BLaER1 (cell line): ENCODE measurements around the gene GTF3C4.
"Not testable (repeated sequence)": the region's sequence is repeated elsewhere in the genome, so short reads cannot be mapped to it uniquely, and the experiment has no call there.

ENCODE experiments used
- H3K27ac ChIP-seq: shearing (Covaris generic); formaldehyde crosslinking; 2 replicates; pipeline ENCODE4 v1.8.1; 2022
- H3K27me3 ChIP-seq: shearing (Covaris generic); formaldehyde crosslinking; 2 replicates; pipeline ENCODE4 v1.8.1; 2022
- H3K36me3 ChIP-seq: shearing (Covaris generic); formaldehyde crosslinking; 2 replicates; pipeline ENCODE4 v1.8.1; 2022
- H3K4me1 ChIP-seq: shearing (Covaris generic); formaldehyde crosslinking; 2 replicates; pipeline ENCODE4 v1.8.1; 2022
- H3K4me2 ChIP-seq: shearing (Covaris generic); formaldehyde crosslinking; 2 replicates; pipeline ENCODE4 v1.8.1; 2022
- H3K4me3 ChIP-seq: shearing (Covaris generic); formaldehyde crosslinking; 2 replicates; pipeline ENCODE4 v1.8.1; 2022
- H3K9ac ChIP-seq: shearing (Covaris generic); formaldehyde crosslinking; 2 replicates; pipeline ENCODE4 v1.8.1; 2022
- H3K9me3 ChIP-seq: shearing (Covaris generic); formaldehyde crosslinking; 2 replicates; pipeline ENCODE4 v1.8.1; 2022
- H4K20me1 ChIP-seq: shearing (Covaris generic); formaldehyde crosslinking; 2 replicates; pipeline ENCODE4 v1.8.1; 2022
- Cebpa-rat ChIP-seq: shearing (Covaris generic); IDR thresholded peaks from 2 replicates; pipeline ENCODE4 v1.8.1; 2022

GTF3C4 gene

DNA sequence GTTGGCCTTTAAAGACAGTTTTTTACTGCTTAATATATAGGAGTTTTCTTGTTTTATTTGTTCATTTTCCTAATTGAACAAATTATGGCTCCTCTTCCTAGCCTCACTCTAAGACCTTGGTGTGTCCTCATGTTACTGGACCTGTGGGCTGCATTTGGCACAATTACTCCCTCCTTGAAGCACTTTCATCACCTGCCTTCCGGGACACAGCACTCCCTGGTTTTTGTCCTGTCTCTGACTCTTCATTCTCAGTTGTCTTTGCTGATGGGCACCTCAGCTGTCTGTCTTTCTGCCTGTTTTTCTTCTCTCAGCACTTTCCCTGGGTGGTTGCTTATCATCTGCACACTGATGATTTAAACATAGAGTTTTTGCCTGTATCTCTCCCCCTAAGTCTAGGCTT is 13.6 kb downstream of the GTF3C4 start:
- peaks cover 98% of the 10 kb centered on the region for H3K36me3 ChIP-seq
- H3K27ac ChIP-seq = no peak overlapping the region
- TF ChIP-seq Cebpa-rat = no peak
- H4K20me1 ChIP-seq = peaks cover 91% of the 10 kb centered on the region
- no peaks in the 10 kb centered on the region for H3K9me3 ChIP-seq
- no peaks in the 10 kb centered on the region for H3K27me3 ChIP-seq
- no peaks in the 10 kb centered on the region for H3K4me1 ChIP-seq
- no peak overlapping the region for H3K9ac ChIP-seq
- no peak overlapping the region for H3K4me2 ChIP-seq
- H3K4me3 ChIP-seq = no peak overlapping the region

DNA sequence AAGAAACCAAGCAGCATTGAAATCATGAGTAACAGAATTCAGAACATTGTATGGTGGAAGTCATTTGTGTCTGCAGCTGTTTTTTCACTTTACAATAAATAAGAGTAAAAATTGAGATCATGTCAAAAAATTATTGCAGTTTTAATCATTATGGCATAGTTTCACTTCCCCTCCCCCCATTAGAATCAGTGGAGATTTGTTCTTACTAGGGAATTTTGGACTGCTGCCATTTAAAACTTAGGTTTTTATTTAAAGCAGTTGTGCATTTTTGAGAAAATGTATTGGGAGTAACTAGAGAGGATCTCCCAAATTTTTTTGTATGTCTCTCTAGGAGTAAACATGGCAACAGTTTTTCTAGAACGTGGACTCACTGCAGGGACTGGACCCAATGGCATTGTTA is 20.4 kb downstream of the GTF3C4 start:
- Histone ChIP-seq H3K9ac (no peak overlapping the region), H3K4me3 (no peak overlapping the region), H3K36me3 (peaks cover 75% of the 10 kb centered on the region), H3K27me3 (no peaks in the 10 kb centered on the region), H3K4me2 (no peak overlapping the region), H4K20me1 (peaks cover 28% of the 10 kb centered on the region), H3K9me3 (peaks cover 11% of the 10 kb centered on the region; the same call in 1 of the 2 replicates), H3K4me1 (no peaks in the 10 kb centered on the region), H3K27ac (no peak overlapping the region)
- TF ChIP-seq Cebpa-rat = no peak

DNA sequence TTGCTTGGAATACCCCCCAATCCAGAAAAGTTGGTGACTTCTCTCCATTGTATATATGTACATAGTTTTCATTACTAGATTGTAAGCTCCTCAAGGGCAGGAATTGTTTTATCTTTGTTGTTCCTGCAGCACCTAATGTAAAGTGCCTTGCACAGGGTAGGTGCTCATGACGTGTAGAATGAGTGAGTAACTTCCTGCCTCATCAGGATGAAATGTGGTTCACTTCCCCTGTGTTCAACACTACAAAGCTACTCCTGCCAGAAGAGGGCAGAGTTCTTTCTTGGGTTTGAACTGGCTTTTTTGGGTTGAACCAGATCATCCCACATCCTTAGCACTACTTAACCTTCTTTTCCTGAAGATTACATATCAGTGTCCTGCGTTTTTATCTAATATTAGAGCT is 23.9 kb downstream of the GTF3C4 start:
- Histone ChIP-seq H3K4me2 (no peak overlapping the region), H3K9me3 (peaks cover 46% of the 10 kb centered on the region), H3K27ac (no peak overlapping the region), H3K36me3 (peaks cover 41% of the 10 kb centered on the region), H3K4me1 (no peaks in the 10 kb centered on the region), H3K9ac (no peak overlapping the region), H3K4me3 (no peak overlapping the region), H4K20me1 (0 out of 2 replicates have a peak, but pooled peaks cover 5% of the 10 kb centered on the region), H3K27me3 (no peaks in the 10 kb centered on the region)
- TF ChIP-seq Cebpa-rat = no peak

DNA sequence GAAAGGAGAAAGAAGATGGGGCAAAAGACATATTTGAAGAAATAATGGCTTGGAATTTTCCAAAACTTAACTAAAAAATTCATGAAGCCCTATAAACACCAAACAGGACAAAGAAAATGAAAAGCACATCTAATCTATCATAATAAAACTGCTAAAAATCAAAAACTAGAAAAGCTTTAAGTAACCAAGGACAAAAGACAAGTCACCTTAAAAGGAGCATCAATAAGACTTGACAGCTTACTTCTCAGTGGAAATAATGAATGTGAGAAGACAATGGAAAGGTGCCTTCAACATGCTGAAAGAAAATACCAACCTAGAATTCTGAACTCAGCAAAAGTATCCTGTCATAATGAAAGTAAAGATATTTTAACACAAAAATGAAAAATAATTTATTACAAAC is 27.0 kb downstream of the GTF3C4 start:
- no peaks in the 10 kb centered on the region for H3K4me1 ChIP-seq
- peaks cover 52% of the 10 kb centered on the region for H3K9me3 ChIP-seq
- TF ChIP-seq Cebpa-rat = no peak
- no peak overlapping the region for H3K9ac ChIP-seq
- no peak overlapping the region for H3K27ac ChIP-seq
- peaks cover 12% of the 10 kb centered on the region; the same call in 1 of the 2 replicates for H3K36me3 ChIP-seq
- H3K27me3 ChIP-seq = no peaks in the 10 kb centered on the region
- no peak overlapping the region for H3K4me2 ChIP-seq
- H3K4me3 ChIP-seq = no peak overlapping the region
- H4K20me1 ChIP-seq = no peaks in the 10 kb centered on the region

DNA sequence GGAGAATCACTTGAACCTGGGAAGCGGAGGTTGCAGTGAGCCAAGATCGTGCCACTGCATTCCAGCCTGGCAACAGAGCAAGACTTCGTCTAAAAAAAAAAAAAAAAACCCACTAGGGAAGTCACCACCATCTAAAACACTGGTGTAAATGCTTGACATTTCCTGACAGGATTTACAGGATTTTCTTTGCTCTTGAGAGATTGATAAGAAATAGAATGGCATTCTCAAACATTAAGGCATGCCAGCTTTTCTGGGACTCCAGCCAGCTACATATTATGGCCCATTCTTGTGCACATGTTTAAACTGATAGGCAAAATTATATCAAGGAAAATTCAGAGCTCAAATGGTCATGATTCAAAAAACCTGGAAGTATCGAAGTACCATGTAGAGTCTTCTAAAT is 28.7 kb downstream of the GTF3C4 start:
- H3K4me3 ChIP-seq = no peak overlapping the region
- H3K27me3 ChIP-seq = no peaks in the 10 kb centered on the region
- no peak for TF ChIP-seq Cebpa-rat
- H3K36me3 ChIP-seq = peaks cover 5% of the 10 kb centered on the region; the same call in 1 of the 2 replicates
- H3K27ac ChIP-seq = no peak overlapping the region
- peaks cover 68% of the 10 kb centered on the region for H3K9me3 ChIP-seq
- no peak overlapping the region for H3K4me2 ChIP-seq
- H3K9ac ChIP-seq = no peak overlapping the region
- no peaks in the 10 kb centered on the region for H3K4me1 ChIP-seq
- H4K20me1 ChIP-seq = no peaks in the 10 kb centered on the region

DNA sequence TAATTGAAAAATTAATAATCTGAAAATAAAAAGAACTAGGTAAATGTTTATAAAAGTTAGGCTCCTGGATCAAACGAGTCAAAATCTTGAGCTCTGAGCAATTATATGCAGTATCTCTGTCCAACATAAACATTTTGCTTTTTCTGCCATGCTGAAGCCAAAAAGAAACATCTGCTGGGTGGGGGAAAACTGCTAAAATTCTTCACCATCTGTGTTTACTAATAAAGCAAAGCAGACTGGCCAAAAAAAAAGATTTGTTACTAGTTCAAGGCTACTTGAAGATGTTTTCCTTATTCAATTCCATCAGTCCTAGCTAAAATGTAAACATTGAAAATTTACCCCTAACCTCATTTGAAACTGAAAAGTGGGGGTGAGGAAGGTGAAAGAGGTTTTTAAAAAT is 29.7 kb downstream of the GTF3C4 start:
- Histone ChIP-seq H3K4me3 (no peak overlapping the region), H4K20me1 (no peaks in the 10 kb centered on the region), H3K9ac (no peak overlapping the region), H3K4me1 (no peaks in the 10 kb centered on the region), H3K27ac (no peak overlapping the region), H3K9me3 (peaks cover 63% of the 10 kb centered on the region), H3K36me3 (no peaks in the 10 kb centered on the region; the same call in 1 of the 2 replicates), H3K4me2 (no peak overlapping the region), H3K27me3 (no peaks in the 10 kb centered on the region)
- TF ChIP-seq Cebpa-rat = no peak

DNA sequence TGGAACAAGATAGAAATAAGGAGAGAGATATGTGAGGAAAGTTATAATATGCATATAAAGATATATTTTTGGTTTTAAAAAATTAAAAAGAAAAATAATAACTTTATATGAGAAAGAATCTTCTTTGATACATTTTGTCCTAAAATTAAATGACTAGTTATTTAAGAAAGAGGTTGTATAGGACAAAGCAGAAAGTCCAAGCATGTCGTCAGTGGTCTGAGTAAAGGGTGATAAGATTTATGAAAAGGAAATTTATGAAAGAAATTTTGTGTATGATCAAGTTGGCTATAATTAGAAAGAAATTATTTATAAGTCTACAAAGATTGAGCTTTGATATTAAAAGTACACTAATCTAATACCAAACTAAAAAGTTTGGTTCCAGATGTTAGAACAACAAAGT is 32.0 kb downstream of the GTF3C4 start:
- H3K4me2 ChIP-seq = no peak overlapping the region
- no peaks in the 10 kb centered on the region for H3K27me3 ChIP-seq
- H3K9ac ChIP-seq = no peak overlapping the region
- peaks cover 41% of the 10 kb centered on the region for H3K9me3 ChIP-seq
- no peak for TF ChIP-seq Cebpa-rat
- no peaks in the 10 kb centered on the region for H4K20me1 ChIP-seq
- no peak overlapping the region for H3K4me3 ChIP-seq
- no peaks in the 10 kb centered on the region for H3K4me1 ChIP-seq
- H3K27ac ChIP-seq = no peak overlapping the region
- no peaks in the 10 kb centered on the region for H3K36me3 ChIP-seq

DNA sequence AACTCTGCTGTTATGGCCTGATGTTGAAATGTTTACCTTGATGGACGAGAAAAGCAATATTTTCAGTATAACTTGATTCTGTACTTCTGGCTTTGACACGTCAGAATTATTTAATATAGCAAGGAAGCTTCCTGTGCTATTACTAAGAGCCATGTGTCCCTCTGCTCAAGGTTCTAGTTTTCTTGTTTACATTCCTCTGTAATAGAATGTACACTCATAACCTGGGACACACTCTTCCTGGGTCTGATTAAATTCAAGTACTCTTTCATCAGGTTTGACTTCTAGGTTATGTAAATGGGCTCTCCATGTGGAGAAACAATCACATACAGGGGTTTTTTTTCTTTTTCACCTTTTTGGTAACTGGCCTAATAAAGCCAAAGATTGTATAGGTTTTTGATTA is 33.1 kb downstream of the GTF3C4 start:
- no peak for TF ChIP-seq Cebpa-rat
- H3K4me2 ChIP-seq = no peak overlapping the region
- no peaks in the 10 kb centered on the region for H3K27me3 ChIP-seq
- H4K20me1 ChIP-seq = no peaks in the 10 kb centered on the region
- H3K4me3 ChIP-seq = no peak overlapping the region
- no peak overlapping the region for H3K9ac ChIP-seq
- H3K9me3 ChIP-seq = peaks cover 30% of the 10 kb centered on the region
- H3K36me3 ChIP-seq = no peaks in the 10 kb centered on the region
- no peak overlapping the region for H3K27ac ChIP-seq
- no peaks in the 10 kb centered on the region for H3K4me1 ChIP-seq

DNA sequence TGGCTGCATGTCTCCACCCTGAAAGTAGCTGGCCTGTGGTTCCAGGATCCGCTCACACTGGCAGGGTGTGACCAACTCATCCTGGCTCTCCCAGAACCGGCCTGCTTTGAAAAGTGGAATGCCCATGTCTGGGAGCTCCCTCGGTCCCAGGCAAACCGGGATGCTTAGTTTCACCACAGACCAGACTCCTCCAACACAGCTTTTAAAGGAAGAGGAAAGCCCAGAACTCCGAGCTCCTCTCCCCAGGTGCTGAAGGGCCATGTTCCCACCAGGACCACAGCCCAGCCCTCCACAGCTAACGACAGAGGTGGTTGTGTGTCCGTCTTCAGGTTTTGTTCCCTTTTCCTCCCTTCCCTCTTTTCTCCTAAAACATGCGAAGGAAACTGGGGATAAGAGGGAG is 38.0 kb downstream of the GTF3C4 start:
- H3K27me3 ChIP-seq = no peaks in the 10 kb centered on the region
- H3K9me3 ChIP-seq = peaks cover 7% of the 10 kb centered on the region
- no peak overlapping the region for H3K4me2 ChIP-seq
- no peaks in the 10 kb centered on the region for H3K4me1 ChIP-seq
- no peak overlapping the region for H3K9ac ChIP-seq
- no peaks in the 10 kb centered on the region for H4K20me1 ChIP-seq
- no peak overlapping the region for H3K27ac ChIP-seq
- no peak overlapping the region for H3K4me3 ChIP-seq
- H3K36me3 ChIP-seq = no peaks in the 10 kb centered on the region
- TF ChIP-seq Cebpa-rat = no peak

DNA sequence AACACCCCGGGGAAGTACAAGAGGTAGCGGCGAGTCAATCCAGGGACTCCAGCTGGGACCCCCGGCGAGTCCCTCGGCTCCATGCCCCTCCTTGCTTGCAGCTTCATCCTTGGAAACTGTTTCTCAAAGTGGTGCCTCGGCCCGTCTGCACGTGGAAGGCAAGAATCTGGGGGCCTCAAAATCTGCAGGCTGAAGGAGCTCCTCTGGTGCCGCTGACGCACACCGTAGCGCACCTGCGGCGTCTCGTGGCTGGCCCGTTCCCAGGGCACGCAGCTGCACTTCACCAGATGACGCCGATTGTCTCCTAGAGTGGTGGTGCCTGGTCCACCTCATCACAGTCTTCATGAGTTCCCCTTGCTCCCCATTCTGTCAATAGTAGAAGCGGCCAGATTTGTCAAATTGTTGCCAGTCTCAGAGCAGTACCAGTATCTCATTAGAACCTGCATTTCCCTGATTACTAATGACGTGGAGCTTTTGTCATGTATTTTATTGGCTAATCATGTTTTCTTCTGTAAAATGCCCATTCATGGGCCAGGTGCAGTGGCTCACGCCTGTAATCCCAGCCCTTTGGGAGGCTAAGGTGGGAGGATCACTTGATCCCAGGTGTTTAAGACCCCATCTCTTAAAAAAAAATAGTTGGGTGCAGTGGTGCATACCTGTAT is 38.6 kb downstream of the GTF3C4 start:
- no peaks in the 10 kb centered on the region for H3K4me1 ChIP-seq
- H3K9ac ChIP-seq = no peak overlapping the region
- no peaks in the 10 kb centered on the region for H3K36me3 ChIP-seq
- no peaks in the 10 kb centered on the region for H4K20me1 ChIP-seq
- peaks cover under 1% of the 10 kb centered on the region; the same call in 1 of the 2 replicates for H3K9me3 ChIP-seq
- no peaks in the 10 kb centered on the region for H3K27me3 ChIP-seq
- no peak overlapping the region for H3K4me3 ChIP-seq
- TF ChIP-seq Cebpa-rat = no peak
- no peak overlapping the region for H3K27ac ChIP-seq
- no peak overlapping the region for H3K4me2 ChIP-seq

DNA sequence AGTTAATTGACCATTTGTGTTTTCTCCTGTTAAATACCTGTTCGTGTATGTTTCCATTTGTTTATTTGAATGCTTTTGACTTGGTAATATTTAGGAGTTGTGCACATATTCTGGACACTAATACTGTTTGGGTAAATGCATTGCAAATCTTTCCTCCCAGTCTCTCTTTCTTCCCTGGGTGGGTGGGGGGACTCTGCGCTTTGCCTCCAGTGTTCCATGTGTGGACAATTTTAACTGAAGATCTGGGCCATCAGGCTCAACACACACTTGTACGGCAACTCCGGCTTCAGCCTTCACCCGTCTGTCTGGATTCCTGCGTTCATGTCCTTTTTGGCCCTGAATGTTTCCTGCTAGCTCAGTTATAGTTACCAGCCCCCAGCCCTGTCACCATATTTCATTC is 40.1 kb downstream of the GTF3C4 start:
- Histone ChIP-seq H3K9me3 (no peaks in the 10 kb centered on the region), H3K4me3 (no peak overlapping the region), H3K27me3 (no peaks in the 10 kb centered on the region), H3K4me1 (no peaks in the 10 kb centered on the region), H3K27ac (no peak overlapping the region), H3K4me2 (no peak overlapping the region), H3K36me3 (no peaks in the 10 kb centered on the region), H4K20me1 (no peaks in the 10 kb centered on the region), H3K9ac (no peak overlapping the region)
- TF ChIP-seq Cebpa-rat = no peak

DNA sequence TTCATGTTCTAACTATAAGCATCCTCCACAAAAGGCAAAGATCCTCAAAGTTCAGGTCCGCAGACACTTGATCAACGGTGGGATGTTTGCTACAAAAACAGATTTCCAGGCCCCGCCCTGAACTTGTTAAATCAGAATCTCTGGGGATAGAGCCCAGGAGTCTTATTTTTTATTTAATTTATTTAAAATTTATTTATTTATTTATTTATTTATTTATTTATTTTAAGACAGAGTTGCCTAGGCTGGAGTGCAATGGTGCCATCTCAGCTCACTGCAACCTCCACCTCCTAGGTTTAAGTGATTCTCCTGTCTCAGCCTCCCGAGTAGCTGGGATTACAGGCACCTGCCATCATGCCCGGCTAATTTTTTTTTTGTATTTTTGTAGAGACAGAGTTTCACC is 40.9 kb downstream of the GTF3C4 start:
- not testable (repeated sequence) for H3K4me1 ChIP-seq, H3K36me3 ChIP-seq, H3K4me3 ChIP-seq, H3K4me2 ChIP-seq, H4K20me1 ChIP-seq, H3K9me3 ChIP-seq, H3K9ac ChIP-seq, H3K27me3 ChIP-seq, H3K27ac ChIP-seq
